GM18505 (cell line): ENCODE measurements around the gene ATL1.
A peak's percentile ranks its signal among the peaks of the same experiment; 100 is the strongest.

Source experiments
- ATAC-seq: cut with Tn5 transposase; IDR thresholded peaks from one replicate; pipeline ENCODE4 v1.9.1; 2021; ENCODE audit not compliant: unreplicated experiment
- POLR2A ChIP-seq: IDR thresholded peaks from 4 replicates; pipeline ENCODE4 v1.6.1; 2011; ENCODE audit warnings: borderline replicate concordance; ENCODE audit not compliant: insufficient read depth, insufficient read length; ENCODE audit errors: extremely low read depth

Gene ATL1

DNA sequence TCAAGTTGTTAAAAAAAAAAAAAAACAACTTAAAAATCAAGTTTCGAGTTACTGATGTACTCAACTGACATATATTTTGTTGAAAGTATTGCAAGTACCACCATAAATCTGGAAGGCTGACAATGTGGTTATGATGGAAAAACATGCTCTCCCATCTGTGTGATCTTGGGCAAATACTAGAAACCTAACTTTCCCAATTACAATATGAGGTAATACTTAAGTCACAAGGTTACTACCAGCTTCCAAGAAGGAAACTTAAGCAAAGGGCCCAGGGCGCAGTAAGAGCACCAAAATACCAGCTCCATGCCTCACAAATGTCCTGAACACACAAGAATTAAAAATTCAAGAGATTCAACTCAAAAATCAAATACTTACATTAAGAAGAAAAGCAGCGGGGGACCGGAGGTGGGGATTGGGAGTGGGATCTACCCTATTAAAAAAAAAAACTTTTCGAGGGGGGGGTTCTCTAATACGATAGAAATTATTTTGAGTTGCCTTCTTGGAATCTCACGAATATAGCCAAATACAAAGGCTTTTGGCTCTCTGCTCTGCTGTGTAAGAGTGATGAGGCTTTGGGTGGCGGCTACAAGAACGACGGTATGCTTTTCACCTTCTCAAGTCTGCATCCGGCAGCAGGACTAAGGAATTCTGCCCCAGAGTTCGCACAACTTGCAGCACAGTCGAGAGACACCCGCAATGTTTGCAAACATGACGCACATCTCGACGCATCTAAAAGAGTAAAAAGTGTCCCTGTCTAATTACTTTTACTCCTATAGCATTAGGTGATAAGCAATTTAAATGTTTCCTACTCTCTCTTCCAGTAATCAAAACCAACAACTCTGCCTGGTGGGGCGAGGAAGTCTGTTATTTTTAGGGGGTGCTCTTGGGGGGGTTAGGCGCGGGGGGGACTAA, 107.1 kb downstream of the ATL1 start:
- TF ChIP-seq POLR2A: no peak
- peak; percentile 14 for ATAC-seq

DNA sequence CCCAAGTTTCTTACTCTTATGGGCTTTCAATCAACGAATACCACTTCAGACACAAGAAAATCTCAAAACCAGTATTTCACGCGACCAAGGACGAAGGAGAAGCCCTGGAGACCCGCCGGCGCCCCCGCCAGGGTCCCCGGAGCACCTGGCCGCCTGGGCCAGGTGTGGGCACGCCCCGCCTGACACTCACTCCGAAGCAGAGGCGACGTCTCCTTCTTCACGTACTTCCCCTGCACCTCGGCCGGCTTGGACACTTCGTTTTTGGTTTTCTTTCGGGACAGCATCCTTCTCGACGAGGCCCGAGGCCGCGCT, 107.7 kb downstream of the ATL1 start:
- ATAC-seq: peak; percentile 50
- TF ChIP-seq POLR2A: no peak

DNA sequence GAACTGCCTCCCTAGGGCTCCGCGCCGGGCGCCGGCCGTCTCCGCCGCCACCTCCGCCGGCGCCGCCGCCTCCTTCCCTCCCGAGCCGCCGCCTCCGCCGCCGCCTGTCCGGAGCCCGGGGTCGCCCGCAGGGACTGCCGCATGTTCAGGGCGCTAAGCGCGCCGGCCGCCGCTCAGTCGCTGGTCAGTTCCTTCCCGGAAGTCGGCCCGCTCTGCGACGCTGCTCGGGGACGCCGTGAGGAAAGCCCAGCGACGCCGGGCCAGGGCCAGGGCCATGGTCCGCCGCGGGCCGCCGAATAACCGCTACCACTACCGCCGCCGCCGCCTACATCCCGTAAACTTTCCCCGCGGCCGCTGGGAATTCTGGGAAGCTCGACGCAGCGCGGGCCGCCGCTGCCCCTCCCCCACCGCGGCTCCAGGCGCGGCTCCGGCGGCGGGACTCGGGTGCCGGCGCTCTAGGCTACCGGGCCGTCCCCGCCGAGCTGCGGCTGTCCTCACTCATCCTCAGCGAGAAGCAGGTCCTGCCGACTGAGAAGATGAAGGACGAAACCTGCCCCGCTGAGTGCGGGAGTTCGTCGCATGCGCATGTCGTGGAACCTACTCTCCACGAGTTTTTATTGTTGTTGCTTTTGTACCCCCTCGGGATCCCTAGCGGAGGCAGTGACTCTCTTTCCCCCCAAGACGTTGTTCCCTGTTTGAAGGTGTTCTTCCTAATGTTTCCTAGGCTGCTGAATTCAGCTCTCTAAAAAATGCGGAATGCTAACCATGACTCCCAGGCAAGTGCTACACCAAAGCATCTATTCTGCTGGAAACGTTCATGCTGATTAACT, 108.3 kb downstream of the ATL1 start, which contains the start of gene SAV1:
Gene SAV1 (minus strand): TSS at position 311 of the 830 bp plus-strand sequence. CDS start 339 bp downstream, outside the sequence.
- TF ChIP-seq POLR2A: peak; percentile 93
- ATAC-seq: peak; percentile 54

DNA sequence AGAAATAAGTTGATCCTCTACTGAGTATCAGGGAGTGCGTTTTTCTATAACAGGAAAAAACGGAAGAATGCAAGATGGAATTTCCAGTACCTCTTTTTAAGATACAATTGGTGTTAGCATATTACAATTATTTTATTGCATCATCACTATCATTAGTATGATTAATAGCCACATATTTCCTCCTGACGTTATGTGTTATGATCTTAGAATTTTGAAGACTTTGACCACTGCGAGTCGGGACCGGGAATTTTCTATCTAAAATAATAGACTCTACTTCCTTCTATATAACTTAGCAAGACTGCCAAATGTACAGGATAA, 108.8 kb downstream of the ATL1 start:
- no peak for ATAC-seq
- TF ChIP-seq POLR2A: no peak

DNA sequence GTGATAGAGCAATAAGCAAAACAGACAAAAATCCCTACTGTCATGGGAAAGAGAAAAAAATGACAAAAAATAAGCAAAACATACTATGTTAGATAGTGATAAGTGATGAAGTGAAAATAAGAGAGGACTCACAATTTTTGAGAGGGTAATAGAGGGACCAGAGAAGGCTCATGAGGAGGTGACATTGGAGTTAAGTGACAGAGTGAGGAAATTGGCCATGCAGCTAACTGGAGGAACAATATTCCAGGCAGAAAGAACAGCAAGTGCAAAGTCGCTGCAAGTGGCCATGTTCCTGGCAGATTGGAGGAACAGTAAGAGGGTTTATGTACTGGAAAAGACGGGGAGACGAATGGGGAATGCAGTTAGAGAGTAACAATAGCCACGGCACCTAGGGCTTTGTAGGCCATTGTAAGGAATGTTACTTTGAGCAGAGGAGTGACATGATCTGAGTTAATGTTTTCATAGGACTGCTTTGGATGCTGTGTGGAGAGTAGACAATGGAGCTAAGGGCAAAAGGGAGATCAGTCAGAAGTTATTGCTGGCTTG, 109.6 kb downstream of the ATL1 start:
- TF ChIP-seq POLR2A: no peak
- ATAC-seq: no peak

DNA sequence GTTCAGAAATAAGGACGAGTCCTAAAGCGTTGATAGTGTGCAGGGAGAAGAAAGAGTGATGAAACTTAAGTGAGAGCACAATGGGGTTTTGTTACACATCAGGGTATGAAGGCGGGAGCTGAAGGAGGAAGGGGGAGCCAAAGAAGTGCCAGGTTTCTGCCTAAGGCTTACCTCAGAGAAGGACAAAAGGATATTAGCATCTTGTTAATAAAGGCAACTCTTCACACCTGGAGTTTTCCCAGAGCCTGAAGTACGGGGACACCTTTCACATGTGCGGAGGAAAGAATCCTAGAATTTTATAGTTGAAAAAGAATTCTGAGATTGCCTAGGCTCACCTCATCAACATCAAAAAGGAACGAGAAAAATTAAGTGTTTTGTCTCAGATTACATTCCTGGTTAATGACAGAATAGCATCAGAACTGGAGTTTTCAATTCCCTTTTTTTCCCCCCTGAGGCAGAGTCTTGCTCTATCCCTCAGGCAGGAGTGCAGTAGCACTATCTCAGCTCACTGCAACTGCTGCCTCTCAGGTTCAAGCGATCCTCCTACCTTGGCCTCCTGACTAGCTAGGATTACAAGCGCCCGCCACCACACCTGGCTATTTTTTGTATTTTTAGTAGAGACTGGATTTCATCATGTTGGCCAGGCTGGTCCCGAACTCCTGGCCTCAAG, 110.4 kb downstream of the ATL1 start:
- no peak for ATAC-seq

DNA sequence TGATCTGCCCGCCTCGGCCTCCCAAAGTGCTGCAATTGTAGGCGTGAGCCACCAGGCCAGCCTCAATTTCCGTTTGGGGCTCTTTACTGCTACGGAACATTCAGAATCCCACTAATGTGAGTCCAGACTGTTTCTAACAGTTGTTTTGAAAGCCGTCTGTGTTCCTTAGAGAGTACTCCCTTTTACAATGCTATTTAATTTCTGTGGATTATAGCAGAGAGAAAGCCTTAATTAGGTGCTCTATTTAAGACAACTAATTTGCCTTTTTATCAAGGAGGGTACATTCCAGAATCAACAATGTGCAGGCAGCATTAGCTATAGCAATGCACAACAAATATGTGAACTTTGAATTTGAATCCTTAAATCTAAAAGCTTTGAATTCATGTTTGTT, 110.9 kb downstream of the ATL1 start:
- ATAC-seq: no peak
- no peak for TF ChIP-seq POLR2A

More for the DNA sequence above, 110.4 kb downstream of the ATL1 start:
- no peak for TF ChIP-seq POLR2A

DNA sequence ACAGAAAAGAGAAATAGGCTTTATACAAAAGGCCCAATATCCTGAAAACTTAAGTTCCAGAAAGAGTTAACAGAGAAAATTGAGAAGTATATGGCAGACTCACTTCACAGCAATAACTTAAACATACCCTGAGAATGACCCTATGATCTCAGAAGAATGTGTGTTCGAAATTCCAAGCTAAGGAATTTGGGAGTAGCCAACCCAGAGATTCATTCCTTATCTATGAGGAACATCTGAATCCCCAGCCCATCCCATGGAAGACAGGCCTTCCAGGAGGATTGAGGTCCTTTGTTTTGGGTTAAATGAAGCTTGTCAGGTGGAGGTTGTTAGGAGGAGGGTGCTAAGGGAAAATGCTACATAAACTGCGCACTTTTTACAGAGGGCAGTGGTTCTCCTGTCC, 115.7 kb downstream of the ATL1 start:
- TF ChIP-seq POLR2A: no peak
- no peak for ATAC-seq

DNA sequence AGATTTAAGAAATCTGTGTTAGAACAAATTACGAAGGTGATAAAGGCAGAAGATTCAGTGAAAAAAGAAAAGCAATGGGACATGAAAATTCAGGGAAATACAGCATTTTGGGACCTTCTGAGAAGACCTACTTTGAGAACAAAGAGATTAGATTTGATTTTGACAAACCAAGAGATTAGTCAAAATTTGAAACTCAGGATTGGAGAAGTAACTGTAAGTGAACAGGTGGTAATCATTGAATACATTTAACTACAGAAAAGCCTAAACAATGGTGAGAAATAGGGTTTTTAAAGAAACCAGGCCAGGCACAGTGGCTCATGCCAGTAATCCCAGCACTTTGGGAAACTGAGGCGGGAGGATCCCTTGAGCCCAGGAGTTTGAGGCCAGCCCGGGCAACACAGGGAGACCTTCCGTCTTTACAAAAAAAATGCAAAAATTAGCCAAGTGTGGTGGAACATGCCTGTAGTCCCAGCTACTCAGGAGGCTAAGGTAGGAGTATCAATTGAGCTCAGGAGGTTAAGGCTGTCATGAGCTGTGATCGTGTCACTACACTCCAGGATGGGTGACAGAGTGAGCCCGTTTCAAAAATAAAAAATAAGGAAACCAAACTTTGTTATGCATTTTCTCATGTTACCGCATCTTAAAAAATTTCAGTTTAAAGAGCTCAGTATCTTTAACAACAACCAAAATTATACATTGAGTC, 117.0 kb downstream of the ATL1 start:
- no peak for TF ChIP-seq POLR2A
- ATAC-seq: no peak

DNA sequence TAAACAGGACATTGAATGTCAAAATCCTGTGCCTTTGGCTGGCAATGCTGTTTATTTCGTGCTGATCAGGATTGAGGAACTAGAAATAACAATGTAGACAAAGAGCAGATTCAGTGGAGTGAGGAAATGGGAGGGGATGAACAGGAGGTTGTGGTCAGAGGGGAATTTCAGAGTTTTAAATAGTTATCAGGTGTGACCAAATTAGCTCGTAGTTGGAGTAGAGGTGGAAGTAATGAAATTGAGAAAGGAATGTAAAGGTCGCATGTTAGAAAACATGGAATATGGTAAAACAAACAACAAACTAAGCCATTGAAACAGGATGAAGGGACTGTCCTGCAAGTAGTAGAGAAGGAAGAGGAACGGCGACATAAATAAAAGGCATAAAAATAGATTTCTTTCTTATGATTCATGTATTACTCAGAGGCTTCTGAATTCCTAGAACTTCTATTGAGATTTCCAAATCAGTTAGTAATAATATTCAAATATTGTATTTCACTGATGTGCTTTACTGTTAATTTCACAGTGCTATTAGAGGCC, 117.7 kb downstream of the ATL1 start:
- TF ChIP-seq POLR2A: no peak
- ATAC-seq: no peak

DNA sequence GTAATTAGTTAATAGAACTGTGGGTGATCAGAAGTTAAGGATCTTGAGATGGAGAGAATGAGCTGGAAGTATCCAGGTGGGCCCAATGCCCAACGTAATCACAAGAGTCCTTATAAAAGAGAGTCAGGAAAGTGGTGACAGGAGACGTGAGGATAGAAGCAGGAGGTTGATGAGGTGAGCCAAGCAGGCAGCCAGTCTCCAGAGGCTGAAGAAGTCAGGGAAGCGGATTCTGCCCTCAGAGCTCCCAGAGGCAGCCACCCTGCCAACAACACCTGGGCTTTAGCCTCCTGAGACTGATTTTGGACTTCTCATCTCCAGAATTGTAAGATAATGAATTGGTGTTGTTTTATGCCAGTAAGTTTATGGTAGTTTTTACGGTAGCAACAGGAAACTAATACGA, 118.2 kb downstream of the ATL1 start:
- no peak for TF ChIP-seq POLR2A
- no peak for ATAC-seq

DNA sequence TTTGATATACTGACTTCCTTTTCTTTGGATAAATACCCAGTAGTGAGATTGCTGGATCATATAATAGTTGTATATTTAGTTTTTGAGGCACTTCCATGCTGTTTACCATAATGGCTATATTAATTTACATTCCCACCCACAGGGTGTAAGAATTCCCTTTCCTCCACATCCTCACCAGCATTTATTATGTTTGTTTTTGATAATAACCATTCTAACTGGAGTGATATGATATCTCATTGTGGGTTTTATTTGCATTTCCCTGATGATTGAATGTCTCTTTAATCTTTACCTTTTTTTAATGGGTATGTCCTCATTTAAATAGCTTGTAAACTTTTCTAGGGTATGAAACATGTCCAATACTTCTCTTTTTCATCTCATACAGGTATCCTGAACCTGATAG, 119.7 kb downstream of the ATL1 start:
- TF ChIP-seq POLR2A: no peak
- ATAC-seq: no peak
